ENCODE data around the gene RECK. TPM values are rescaled to one million over a fixed set of nuclear protein-coding genes. Genes with fewer than 3 reads are reported as not detected.

Gene RECK
- total and polyA plus RNA-seq, 4 donors, result 6.0 to 34.1 (median 24.4) TPM

GRCh38 chr9:36147441-36148175, 110.9 kb downstream of the RECK start:
- DNase-seq (peak in 1 of 2 donors; percentile 73), ATAC-seq (ENCODE audit: low FRiP score) (no peak)
- intact Hi-C loops (cut with DNase I), result loop anchor here in 1 of 2 donors (2.0 kb wide), 1 partner anchor 19 kb away; no protein-coding TSS in a partner anchor
- no peaks in the 10 kb centered on the region for H3K9me3 ChIP-seq (ENCODE audit: control insufficient read depth, low read length)
- H3K4me1 ChIP-seq (ENCODE audit: control insufficient read depth in 1 of 2, insufficient read depth in 2 of 2, low read length in 2 of 2), result peaks cover 0 to 4% of the 10 kb centered on the region in 2 donors
- no peaks in the 10 kb centered on the region for H3K27me3 ChIP-seq (ENCODE audit: control insufficient read depth in 1 of 2, insufficient read depth in 2 of 2, low read length in 1 of 2)
- no peaks in the 10 kb centered on the region for H3K36me3 ChIP-seq (ENCODE audit: control insufficient read depth in 1 of 2, insufficient read depth in 2 of 2, low read length in 1 of 2)
- no peak overlapping the region for H3K27ac ChIP-seq (ENCODE audit: low read depth in 1 of 2, low read length in 2 of 2)
- 91% methylated on average over 14 of the region's 14 CpGs for WGBS, 2 donors
- H3K4me3 ChIP-seq (ENCODE audit: low read length in 2 of 2), result no peak overlapping the region

- Histone ChIP-seq H3K4me1 (ENCODE audit: control insufficient read depth in 1 of 2, insufficient read depth in 2 of 2, low read length in 2 of 2) (peaks cover 0 to 4% of the 10 kb centered on the region in 2 donors), H3K4me3 (ENCODE audit: low read length in 2 of 2) (no peak overlapping the region), H3K27me3 (ENCODE audit: control insufficient read depth in 1 of 2, insufficient read depth in 2 of 2, low read length in 1 of 2) (no peaks in the 10 kb centered on the region), H3K9me3 (ENCODE audit: control insufficient read depth, low read length) (no peaks in the 10 kb centered on the region), H3K36me3 (ENCODE audit: control insufficient read depth in 1 of 2, insufficient read depth in 2 of 2, low read length in 1 of 2) (no peaks in the 10 kb centered on the region), H3K27ac (ENCODE audit: low read depth in 1 of 2, low read length in 2 of 2) (peak overlapping the region in 1 of 2 donors; percentile 71)
- intact Hi-C loops (cut with DNase I), result loop anchor here in 1 of 2 donors (2.0 kb wide), 1 partner anchor 18 kb away; no protein-coding TSS in a partner anchor
- DNase-seq (peak; percentile 97 to 99), ATAC-seq (ENCODE audit: low FRiP score) (peak; percentile 91)
- WGBS, 2 donors, result 26 to 27% methylated on average over 14 of the region's 14 CpGs
These were observed 111.8 kb downstream of the RECK start for GRCh38 chr9:36148311-36149051.

GRCh38 chr9:36149197-36149596, 112.5 kb downstream of the RECK start:
- no peak overlapping the region for H3K4me3 ChIP-seq (ENCODE audit: low read length in 2 of 2)
- H3K27ac ChIP-seq (ENCODE audit: low read depth in 1 of 2, low read length in 2 of 2), result peak overlapping the region in 1 of 2 donors; percentile 31
- ATAC-seq (ENCODE audit: low FRiP score) (peak; percentile 30), DNase-seq (no peak)
- H3K36me3 ChIP-seq (ENCODE audit: control insufficient read depth in 1 of 2, insufficient read depth in 2 of 2, low read length in 1 of 2), result no peaks in the 10 kb centered on the region
- peaks cover 0 to 4% of the 10 kb centered on the region in 2 donors for H3K4me1 ChIP-seq (ENCODE audit: control insufficient read depth in 1 of 2, insufficient read depth in 2 of 2, low read length in 2 of 2)
- 10 to 37% methylated on average over 4 of the region's 4 CpGs for WGBS, 2 donors
- no peaks in the 10 kb centered on the region for H3K9me3 ChIP-seq (ENCODE audit: control insufficient read depth, low read length)
- intact Hi-C loops (cut with DNase I), result loop anchor here in 1 of 2 donors (2.0 kb wide), 1 partner anchor 18 kb away; no protein-coding TSS in a partner anchor
- H3K27me3 ChIP-seq (ENCODE audit: control insufficient read depth in 1 of 2, insufficient read depth in 2 of 2, low read length in 1 of 2), result no peaks in the 10 kb centered on the region

DNA sequence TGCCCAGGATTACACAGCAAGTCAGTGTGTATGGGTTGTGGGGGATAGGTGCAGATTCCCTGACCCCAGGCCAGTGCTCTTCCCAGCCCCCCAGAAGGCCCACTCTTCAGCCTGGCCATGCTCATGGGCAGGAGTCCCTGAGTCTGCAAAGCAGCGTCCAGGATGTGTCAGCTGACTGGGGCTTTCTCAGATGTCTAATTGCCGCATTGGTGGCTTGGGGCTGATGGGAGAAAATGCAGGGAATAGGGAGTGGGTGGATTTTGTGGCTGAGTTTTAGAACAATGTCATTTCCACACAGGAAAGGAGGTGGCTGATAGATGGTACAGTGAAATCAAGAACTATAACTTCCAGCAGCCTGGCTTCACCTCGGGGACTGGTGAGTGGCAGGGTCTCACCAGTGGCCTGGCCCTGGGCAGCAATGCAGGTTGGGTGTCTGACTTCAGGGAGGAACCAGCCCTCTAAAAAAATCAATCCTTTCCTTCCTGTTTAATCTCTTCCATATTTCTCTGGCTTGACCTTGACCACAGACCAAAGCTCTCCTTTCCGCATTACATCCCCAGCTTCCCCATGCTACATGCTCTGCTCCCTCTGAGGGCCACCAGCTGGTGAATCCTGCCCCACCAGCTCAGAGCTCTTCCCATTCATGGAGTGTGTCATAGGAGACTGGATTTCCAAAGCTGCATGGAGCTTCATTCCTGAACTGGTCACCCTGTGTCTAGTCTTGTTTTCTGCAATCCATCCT, 114.0 kb downstream of the RECK start:
- no peaks in the 10 kb centered on the region for H3K36me3 ChIP-seq (ENCODE audit: control insufficient read depth in 1 of 2, insufficient read depth in 2 of 2, low read length in 1 of 2)
- WGBS, 2 donors, result 72% methylated on average over 4 of the region's 4 CpGs
- DNase-seq, result no peak
- no peaks in the 10 kb centered on the region for H3K9me3 ChIP-seq (ENCODE audit: control insufficient read depth, low read length)
- H3K27ac ChIP-seq (ENCODE audit: low read depth in 1 of 2, low read length in 2 of 2), result no peak overlapping the region
- ATAC-seq (ENCODE audit: low FRiP score), result no peak
- no peak overlapping the region for H3K4me3 ChIP-seq (ENCODE audit: low read length in 2 of 2)
- intact Hi-C loops (cut with DNase I), result no loop called here
- no peaks in the 10 kb centered on the region for H3K27me3 ChIP-seq (ENCODE audit: control insufficient read depth in 1 of 2, insufficient read depth in 2 of 2, low read length in 1 of 2)
- H3K4me1 ChIP-seq (ENCODE audit: control insufficient read depth in 1 of 2, insufficient read depth in 2 of 2, low read length in 2 of 2), result peaks cover 0 to 4% of the 10 kb centered on the region in 2 donors

DNA sequence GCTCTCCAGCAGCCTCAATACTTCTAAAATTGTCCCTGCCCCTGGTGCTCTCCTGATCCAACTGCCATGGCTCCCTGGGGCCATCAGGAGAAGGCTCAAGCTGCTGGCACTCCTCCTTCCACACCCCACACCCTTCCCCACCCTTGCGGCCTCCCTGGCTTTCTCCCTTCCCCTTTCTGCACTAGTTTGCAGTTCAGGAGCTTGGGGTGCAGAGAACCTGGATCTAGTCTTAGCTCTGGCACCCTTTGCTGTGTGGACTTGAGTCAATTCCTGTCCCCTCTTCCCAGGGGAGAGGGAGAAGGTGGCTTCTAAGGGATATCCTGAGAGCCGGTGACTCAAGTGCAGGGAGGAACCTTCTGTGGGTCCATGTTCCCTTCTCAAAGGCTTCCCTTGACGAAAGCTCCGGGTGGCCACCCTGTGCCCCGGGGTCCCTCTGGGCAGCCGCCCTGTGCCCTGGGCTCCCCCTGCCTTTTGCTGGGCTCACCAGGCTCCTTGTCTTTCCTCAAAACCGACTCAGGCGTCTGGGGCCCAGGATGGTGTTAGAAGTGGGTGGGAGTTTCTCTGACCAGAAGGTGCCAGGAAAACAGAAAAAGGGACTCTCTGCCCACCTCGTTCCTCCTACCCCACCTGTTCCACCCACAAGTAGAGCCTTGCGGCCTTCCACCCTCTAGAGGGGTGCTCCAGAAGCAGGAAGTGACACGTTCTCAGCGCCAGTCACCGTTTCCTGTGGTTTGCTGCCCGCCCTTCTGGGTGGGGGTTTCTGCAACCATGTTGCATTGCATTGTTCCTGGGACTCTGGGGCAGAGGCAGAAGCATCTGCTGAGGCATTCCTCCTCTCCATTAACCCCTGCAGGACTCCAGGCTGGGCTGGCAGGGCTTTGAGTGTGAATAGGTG, 114.8 kb downstream of the RECK start:
- DNase-seq, result peak; percentile 83 to 85
- H3K36me3 ChIP-seq (ENCODE audit: control insufficient read depth in 1 of 2, insufficient read depth in 2 of 2, low read length in 1 of 2), result no peaks in the 10 kb centered on the region
- no peak overlapping the region for H3K4me3 ChIP-seq (ENCODE audit: low read length in 2 of 2)
- ATAC-seq (ENCODE audit: low FRiP score), result peak; percentile 33
- peaks cover 0 to 4% of the 10 kb centered on the region in 2 donors for H3K4me1 ChIP-seq (ENCODE audit: control insufficient read depth in 1 of 2, insufficient read depth in 2 of 2, low read length in 2 of 2)
- no peaks in the 10 kb centered on the region for H3K9me3 ChIP-seq (ENCODE audit: control insufficient read depth, low read length)
- H3K27ac ChIP-seq (ENCODE audit: low read depth in 1 of 2, low read length in 2 of 2), result no peak overlapping the region
- WGBS, 2 donors, result 89% methylated on average over 13 to 14 of the region's 14 CpGs
- intact Hi-C loops (cut with DNase I), result no loop called here
- no peaks in the 10 kb centered on the region for H3K27me3 ChIP-seq (ENCODE audit: control insufficient read depth in 1 of 2, insufficient read depth in 2 of 2, low read length in 1 of 2)

GRCh38 chr9:36152741-36153438, 116.2 kb downstream of the RECK start:
- no peaks in the 10 kb centered on the region for H3K9me3 ChIP-seq (ENCODE audit: control insufficient read depth, low read length)
- peaks cover 0 to 4% of the 10 kb centered on the region in 2 donors for H3K4me1 ChIP-seq (ENCODE audit: control insufficient read depth in 1 of 2, insufficient read depth in 2 of 2, low read length in 2 of 2)
- H3K27me3 ChIP-seq (ENCODE audit: control insufficient read depth in 1 of 2, insufficient read depth in 2 of 2, low read length in 1 of 2), result no peaks in the 10 kb centered on the region
- ATAC-seq (ENCODE audit: low FRiP score), result no peak
- intact Hi-C loops (cut with DNase I), result no loop called here
- no peak for DNase-seq
- no peaks in the 10 kb centered on the region for H3K36me3 ChIP-seq (ENCODE audit: control insufficient read depth in 1 of 2, insufficient read depth in 2 of 2, low read length in 1 of 2)
- WGBS, 2 donors, result 90 to 91% methylated on average over 10 of the region's 10 CpGs
- H3K27ac ChIP-seq (ENCODE audit: low read depth in 1 of 2, low read length in 2 of 2), result no peak overlapping the region
- no peak overlapping the region for H3K4me3 ChIP-seq (ENCODE audit: low read length in 2 of 2)

- Histone ChIP-seq H3K9me3 (ENCODE audit: control insufficient read depth, low read length) (no peaks in the 10 kb centered on the region), H3K27ac (ENCODE audit: low read depth in 1 of 2, low read length in 2 of 2) (no peak overlapping the region), H3K4me3 (ENCODE audit: low read length in 2 of 2) (no peak overlapping the region), H3K27me3 (ENCODE audit: control insufficient read depth in 1 of 2, insufficient read depth in 2 of 2, low read length in 1 of 2) (no peaks in the 10 kb centered on the region), H3K36me3 (ENCODE audit: control insufficient read depth in 1 of 2, insufficient read depth in 2 of 2, low read length in 1 of 2) (no peaks in the 10 kb centered on the region), H3K4me1 (ENCODE audit: control insufficient read depth in 1 of 2, insufficient read depth in 2 of 2, low read length in 2 of 2) (peaks cover 0 to under 1% of the 10 kb centered on the region in 2 donors)
- 72 to 75% methylated on average over 9 of the region's 9 CpGs for WGBS, 2 donors
- no peak for DNase-seq
- intact Hi-C loops (cut with DNase I), result no loop called here
- no peak for ATAC-seq (ENCODE audit: low FRiP score)
These were observed 117.0 kb downstream of the RECK start for GRCh38 chr9:36153746-36154145.

All from aorta (tissue), 5 donors.